IMR-90 (cell line): ENCODE results near the gene VSNL1.

Source experiments
- BHLHE40 ChIP-seq: fragments of 150-350 bp; IDR thresholded peaks from 2 replicates; pipeline ENCODE4 v1.6.1; 2016; ENCODE audit warnings: mild to moderate bottlenecking, low read depth, low read length
- CEBPB ChIP-seq: IDR thresholded peaks from 2 replicates; pipeline ENCODE4 v1.6.1; 2012; ENCODE audit warnings: low read depth, low read length, improper control_type of control experiment
- MAZ ChIP-seq: IDR thresholded peaks from 2 replicates; pipeline ENCODE4 v1.6.1; 2012; ENCODE audit warnings: low read depth, mild to moderate bottlenecking, low read length, improper control_type of control experiment, moderate library complexity, borderline replicate concordance
- MXI1 ChIP-seq: IDR thresholded peaks from 2 replicates; pipeline ENCODE4 v1.6.1; 2012; ENCODE audit warnings: low read depth, mild to moderate bottlenecking, low read length, moderate library complexity, borderline replicate concordance
- POLR2A ChIP-seq: IDR thresholded peaks from 2 replicates; pipeline ENCODE4 v1.6.1; 2012; ENCODE audit warnings: mild to moderate bottlenecking, low read depth, low read length
- RCOR1 ChIP-seq: IDR thresholded peaks from 2 replicates; pipeline ENCODE4 v1.6.1; 2012; ENCODE audit warnings: mild to moderate bottlenecking, low read length, improper control_type of control experiment; ENCODE audit not compliant: insufficient replicate concordance
- RFX5 ChIP-seq: IDR thresholded peaks from 2 replicates; pipeline ENCODE4 v1.8.0; 2012; ENCODE audit warnings: low read depth, mild to moderate bottlenecking, low read length, moderate library complexity
- TF ChIP-seq, protein P1 (sequence below): conservative IDR thresholded peaks from 2 replicates; pipeline ENCODE4 v1.5.1; 2012; ENCODE audit warnings: mild to moderate bottlenecking, low read depth, low read length, improper control_type of control experiment
- TF ChIP-seq, protein P2 (sequence below): fragments of 150-350 bp; IDR thresholded peaks from 2 replicates; pipeline ENCODE4 v1.6.1; 2016; ENCODE audit warnings: low read depth, mild to moderate bottlenecking, low read length, moderate library complexity, borderline replicate concordance
- TF ChIP-seq, protein P3 (sequence below): fragments of 150-350 bp; IDR thresholded peaks from 2 replicates; pipeline ENCODE4 v1.6.1; 2017; ENCODE audit warnings: mild to moderate bottlenecking, antibody characterized with exemption, low read length, low read depth

DNA sequence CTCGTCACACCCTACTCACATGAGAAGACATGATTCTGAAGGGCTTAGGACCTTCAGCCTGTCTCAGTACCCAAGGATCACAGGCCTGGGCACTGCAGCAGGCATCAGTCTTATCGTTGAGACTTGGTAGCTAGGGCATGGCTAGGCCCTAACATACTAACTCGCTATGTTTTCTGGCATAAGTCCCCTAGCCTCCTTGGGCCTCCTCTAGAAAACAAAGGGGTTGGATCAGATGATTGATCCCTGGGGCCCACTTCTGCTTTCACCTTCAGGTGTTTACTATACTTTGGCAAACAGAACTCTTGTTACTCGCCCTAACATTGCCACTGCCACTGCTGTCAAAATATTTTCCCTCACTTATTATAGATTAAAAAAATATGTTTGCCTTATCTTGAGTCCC is 44.2 kb downstream of the VSNL1 start:
- TF ChIP-seq, protein P1, sequence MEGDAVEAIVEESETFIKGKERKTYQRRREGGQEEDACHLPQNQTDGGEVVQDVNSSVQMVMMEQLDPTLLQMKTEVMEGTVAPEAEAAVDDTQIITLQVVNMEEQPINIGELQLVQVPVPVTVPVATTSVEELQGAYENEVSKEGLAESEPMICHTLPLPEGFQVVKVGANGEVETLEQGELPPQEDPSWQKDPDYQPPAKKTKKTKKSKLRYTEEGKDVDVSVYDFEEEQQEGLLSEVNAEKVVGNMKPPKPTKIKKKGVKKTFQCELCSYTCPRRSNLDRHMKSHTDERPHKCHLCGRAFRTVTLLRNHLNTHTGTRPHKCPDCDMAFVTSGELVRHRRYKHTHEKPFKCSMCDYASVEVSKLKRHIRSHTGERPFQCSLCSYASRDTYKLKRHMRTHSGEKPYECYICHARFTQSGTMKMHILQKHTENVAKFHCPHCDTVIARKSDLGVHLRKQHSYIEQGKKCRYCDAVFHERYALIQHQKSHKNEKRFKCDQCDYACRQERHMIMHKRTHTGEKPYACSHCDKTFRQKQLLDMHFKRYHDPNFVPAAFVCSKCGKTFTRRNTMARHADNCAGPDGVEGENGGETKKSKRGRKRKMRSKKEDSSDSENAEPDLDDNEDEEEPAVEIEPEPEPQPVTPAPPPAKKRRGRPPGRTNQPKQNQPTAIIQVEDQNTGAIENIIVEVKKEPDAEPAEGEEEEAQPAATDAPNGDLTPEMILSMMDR: no peak
- TF ChIP-seq BHLHE40 (no peak), POLR2A (no peak), RCOR1 (no peak), RFX5 (no peak), MXI1 (no peak), MAZ (no peak), CEBPB (no peak)
- TF ChIP-seq, protein P2, sequence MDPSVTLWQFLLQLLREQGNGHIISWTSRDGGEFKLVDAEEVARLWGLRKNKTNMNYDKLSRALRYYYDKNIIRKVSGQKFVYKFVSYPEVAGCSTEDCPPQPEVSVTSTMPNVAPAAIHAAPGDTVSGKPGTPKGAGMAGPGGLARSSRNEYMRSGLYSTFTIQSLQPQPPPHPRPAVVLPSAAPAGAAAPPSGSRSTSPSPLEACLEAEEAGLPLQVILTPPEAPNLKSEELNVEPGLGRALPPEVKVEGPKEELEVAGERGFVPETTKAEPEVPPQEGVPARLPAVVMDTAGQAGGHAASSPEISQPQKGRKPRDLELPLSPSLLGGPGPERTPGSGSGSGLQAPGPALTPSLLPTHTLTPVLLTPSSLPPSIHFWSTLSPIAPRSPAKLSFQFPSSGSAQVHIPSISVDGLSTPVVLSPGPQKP: no peak
- TF ChIP-seq, protein P3, sequence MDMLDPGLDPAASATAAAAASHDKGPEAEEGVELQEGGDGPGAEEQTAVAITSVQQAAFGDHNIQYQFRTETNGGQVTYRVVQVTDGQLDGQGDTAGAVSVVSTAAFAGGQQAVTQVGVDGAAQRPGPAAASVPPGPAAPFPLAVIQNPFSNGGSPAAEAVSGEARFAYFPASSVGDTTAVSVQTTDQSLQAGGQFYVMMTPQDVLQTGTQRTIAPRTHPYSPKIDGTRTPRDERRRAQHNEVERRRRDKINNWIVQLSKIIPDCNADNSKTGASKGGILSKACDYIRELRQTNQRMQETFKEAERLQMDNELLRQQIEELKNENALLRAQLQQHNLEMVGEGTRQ: no peak
